ENCODE measurements around the gene TSHZ3.

The TSHZ3 gene

DNA sequence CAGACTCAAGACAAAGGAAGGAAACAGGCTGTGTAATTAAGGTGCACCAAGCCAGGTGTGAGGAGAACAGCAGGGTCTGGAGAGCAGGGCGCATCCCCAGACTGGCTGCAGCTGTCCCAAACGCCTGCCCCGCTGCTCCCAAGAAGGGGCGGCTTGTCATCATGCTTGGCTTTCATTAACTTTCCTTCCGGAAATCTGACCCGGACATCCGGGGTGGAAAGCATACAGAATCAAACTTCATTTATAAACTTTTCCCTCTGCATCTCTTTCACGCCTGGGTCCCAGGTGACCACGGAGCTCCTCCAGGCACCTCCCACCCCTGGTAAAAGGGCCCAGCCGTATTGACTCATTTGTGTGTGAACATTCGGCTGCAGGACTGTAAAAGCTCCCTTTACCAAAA is 31.7 kb downstream of the TSHZ3 start:
- Histone ChIP-seq H4K20me1 (ENCODE audit: insufficient read depth, low read length) (no peaks in the 10 kb centered on the region), H3K27ac (ENCODE audit: low read length) (no peak overlapping the region), H3K79me2 (ENCODE audit: low read length) (no peaks in the 10 kb centered on the region), H3K36me3 (replicated peaks; ENCODE audit: low read depth, low read length) (no peaks in the 10 kb centered on the region), H3K4me3 (ENCODE audit: low read length) (no peak overlapping the region), H3K9ac (ENCODE audit: low read length) (no peak overlapping the region), H3K27me3 (ENCODE audit: low read depth, low read length) (no peaks in the 10 kb centered on the region), H3K4me2 (ENCODE audit: low read length) (no peak overlapping the region), H2AFZ (ENCODE audit: low read depth, low read length) (no peak overlapping the region), H3K9me3 (ENCODE audit: insufficient read depth, low read length) (no peaks in the 10 kb centered on the region), H3K4me1 (ENCODE audit: low read length) (no peaks in the 10 kb centered on the region)
- no peak for TF ChIP-seq EZH2phosphoT487 (IDR thresholded peaks at IDR 0.05; ENCODE audit: low read depth)
- TF ChIP-seq, protein P1, sequence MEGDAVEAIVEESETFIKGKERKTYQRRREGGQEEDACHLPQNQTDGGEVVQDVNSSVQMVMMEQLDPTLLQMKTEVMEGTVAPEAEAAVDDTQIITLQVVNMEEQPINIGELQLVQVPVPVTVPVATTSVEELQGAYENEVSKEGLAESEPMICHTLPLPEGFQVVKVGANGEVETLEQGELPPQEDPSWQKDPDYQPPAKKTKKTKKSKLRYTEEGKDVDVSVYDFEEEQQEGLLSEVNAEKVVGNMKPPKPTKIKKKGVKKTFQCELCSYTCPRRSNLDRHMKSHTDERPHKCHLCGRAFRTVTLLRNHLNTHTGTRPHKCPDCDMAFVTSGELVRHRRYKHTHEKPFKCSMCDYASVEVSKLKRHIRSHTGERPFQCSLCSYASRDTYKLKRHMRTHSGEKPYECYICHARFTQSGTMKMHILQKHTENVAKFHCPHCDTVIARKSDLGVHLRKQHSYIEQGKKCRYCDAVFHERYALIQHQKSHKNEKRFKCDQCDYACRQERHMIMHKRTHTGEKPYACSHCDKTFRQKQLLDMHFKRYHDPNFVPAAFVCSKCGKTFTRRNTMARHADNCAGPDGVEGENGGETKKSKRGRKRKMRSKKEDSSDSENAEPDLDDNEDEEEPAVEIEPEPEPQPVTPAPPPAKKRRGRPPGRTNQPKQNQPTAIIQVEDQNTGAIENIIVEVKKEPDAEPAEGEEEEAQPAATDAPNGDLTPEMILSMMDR (IDR thresholded peaks at IDR 0.05; ENCODE audit: low read depth, low read length): no peak

DNA sequence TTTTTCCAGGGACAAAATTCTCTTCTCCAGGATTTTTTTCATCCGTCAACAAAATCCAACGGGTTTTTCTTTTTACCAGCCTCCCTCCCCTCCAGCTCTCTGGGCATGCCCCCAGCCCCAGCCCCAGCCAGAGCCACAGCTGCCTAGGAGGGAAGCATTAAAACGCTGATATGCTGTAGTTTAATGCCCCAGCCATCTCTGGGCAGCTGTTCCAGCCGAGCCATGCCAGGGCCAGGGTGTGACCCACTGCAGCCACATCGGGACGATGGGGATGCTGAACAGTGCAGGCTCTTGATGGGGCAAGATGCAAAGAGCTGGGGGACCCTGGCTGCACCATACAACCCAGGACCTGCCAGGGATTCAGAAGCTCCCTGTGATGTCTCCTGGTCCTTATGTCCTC is 32.1 kb downstream of the TSHZ3 start:
- Histone ChIP-seq H3K36me3 (replicated peaks; ENCODE audit: low read depth, low read length) (no peaks in the 10 kb centered on the region), H3K4me1 (ENCODE audit: low read length) (no peaks in the 10 kb centered on the region), H3K9ac (ENCODE audit: low read length) (no peak overlapping the region), H3K4me2 (ENCODE audit: low read length) (no peak overlapping the region), H3K4me3 (ENCODE audit: low read length) (no peak overlapping the region), H3K79me2 (ENCODE audit: low read length) (no peaks in the 10 kb centered on the region), H3K9me3 (ENCODE audit: insufficient read depth, low read length) (no peaks in the 10 kb centered on the region), H3K27ac (ENCODE audit: low read length) (no peak overlapping the region), H2AFZ (ENCODE audit: low read depth, low read length) (no peak overlapping the region), H4K20me1 (ENCODE audit: insufficient read depth, low read length) (no peaks in the 10 kb centered on the region), H3K27me3 (ENCODE audit: low read depth, low read length) (no peaks in the 10 kb centered on the region)
- no peak for TF ChIP-seq EZH2phosphoT487 (IDR thresholded peaks at IDR 0.05; ENCODE audit: low read depth)
- TF ChIP-seq, protein P1 (IDR thresholded peaks at IDR 0.05; ENCODE audit: low read depth, low read length): no peak

DNA sequence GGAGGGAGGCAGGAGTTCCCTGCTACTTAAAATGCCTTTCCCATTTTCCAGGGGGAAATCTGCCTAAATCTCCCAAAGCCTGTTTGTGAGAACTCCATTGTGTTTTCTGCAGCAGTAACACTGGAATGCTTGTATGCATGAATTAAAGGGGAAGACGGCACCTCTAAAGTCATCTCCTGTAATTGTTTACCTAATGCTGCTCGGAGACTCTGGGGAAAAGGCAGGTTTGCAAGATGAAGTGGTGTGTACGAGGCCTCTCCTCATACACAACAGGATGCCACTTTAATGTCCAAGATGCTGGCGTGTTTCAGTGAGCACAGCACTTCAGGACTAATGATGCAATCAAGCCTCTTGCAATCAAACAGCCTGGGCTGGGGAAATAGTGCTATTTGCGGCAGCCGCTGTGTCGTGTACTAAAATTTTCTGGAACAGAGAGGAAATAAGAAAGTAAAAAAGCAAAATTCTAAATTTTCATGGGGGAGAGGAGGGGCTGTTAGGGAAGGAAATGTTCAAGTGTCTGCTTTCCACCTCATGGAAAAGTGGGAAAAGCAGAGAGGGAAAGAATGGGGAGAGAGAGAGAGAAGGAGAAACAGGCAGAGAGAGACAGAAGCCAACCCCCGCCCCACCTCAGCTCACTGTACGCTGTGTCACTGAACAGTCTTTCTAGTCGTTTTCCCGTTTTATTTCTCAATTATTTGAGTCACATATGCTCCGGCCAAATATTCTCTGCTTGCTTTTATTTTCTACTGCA is 32.9 kb downstream of the TSHZ3 start:
- no peaks in the 10 kb centered on the region for H3K9me3 ChIP-seq (ENCODE audit: insufficient read depth, low read length)
- H3K4me1 ChIP-seq (ENCODE audit: low read length): no peaks in the 10 kb centered on the region
- no peak overlapping the region for H3K27ac ChIP-seq (ENCODE audit: low read length)
- H3K4me2 ChIP-seq (ENCODE audit: low read length): no peak overlapping the region
- no peaks in the 10 kb centered on the region for H3K79me2 ChIP-seq (ENCODE audit: low read length)
- no peak overlapping the region for H2AFZ ChIP-seq (ENCODE audit: low read depth, low read length)
- no peak overlapping the region for H3K4me3 ChIP-seq (ENCODE audit: low read length)
- no peaks in the 10 kb centered on the region for H3K36me3 ChIP-seq (replicated peaks; ENCODE audit: low read depth, low read length)
- H3K9ac ChIP-seq (ENCODE audit: low read length): no peak overlapping the region
- no peak for TF ChIP-seq EZH2phosphoT487 (IDR thresholded peaks at IDR 0.05; ENCODE audit: low read depth)
- TF ChIP-seq, protein P1 (IDR thresholded peaks at IDR 0.05; ENCODE audit: low read depth, low read length): no peak
- no peaks in the 10 kb centered on the region for H3K27me3 ChIP-seq (ENCODE audit: low read depth, low read length)
- no peaks in the 10 kb centered on the region for H4K20me1 ChIP-seq (ENCODE audit: insufficient read depth, low read length)

DNA sequence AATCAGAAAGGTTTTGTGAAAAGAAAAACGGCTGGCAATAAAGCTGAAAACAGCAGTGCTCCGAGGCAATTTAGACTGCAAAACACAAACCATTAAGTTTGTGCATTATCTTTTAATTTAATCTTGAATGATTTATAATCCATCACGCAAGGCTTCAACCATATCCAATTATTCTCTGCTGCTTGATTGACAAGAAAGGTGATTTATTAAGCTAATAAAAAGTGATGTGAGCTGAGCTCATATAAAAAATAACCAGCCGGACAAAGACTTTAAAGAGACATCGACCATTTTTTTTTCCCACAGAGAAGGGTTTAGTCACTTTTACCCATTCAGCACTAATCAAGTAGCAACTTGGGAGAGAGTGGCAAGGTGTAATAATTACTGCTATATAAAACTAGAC is 33.6 kb downstream of the TSHZ3 start:
- no peaks in the 10 kb centered on the region for H3K36me3 ChIP-seq (replicated peaks; ENCODE audit: low read depth, low read length)
- no peak overlapping the region for H2AFZ ChIP-seq (ENCODE audit: low read depth, low read length)
- H3K4me3 ChIP-seq (ENCODE audit: low read length): no peak overlapping the region
- H3K27ac ChIP-seq (ENCODE audit: low read length): no peak overlapping the region
- H3K27me3 ChIP-seq (ENCODE audit: low read depth, low read length): no peaks in the 10 kb centered on the region
- H3K4me2 ChIP-seq (ENCODE audit: low read length): no peak overlapping the region
- no peaks in the 10 kb centered on the region for H3K4me1 ChIP-seq (ENCODE audit: low read length)
- H3K9ac ChIP-seq (ENCODE audit: low read length): no peak overlapping the region
- no peak for TF ChIP-seq EZH2phosphoT487 (IDR thresholded peaks at IDR 0.05; ENCODE audit: low read depth)
- TF ChIP-seq, protein P1 (IDR thresholded peaks at IDR 0.05; ENCODE audit: low read depth, low read length): no peak
- H4K20me1 ChIP-seq (ENCODE audit: insufficient read depth, low read length): no peaks in the 10 kb centered on the region
- no peaks in the 10 kb centered on the region for H3K79me2 ChIP-seq (ENCODE audit: low read length)
- no peaks in the 10 kb centered on the region for H3K9me3 ChIP-seq (ENCODE audit: insufficient read depth, low read length)

Data from OCI-LY3 (cell line).